ENCODE results near the gene DSP.

GRCh38 chr6:7526755-7527154 is 14.7 kb upstream of the DSP start:
- TF ChIP-seq CTCF (IDR thresholded peaks at IDR 0.05) (no peak), POLR2AphosphoS5 (IDR thresholded peaks at IDR 0.05; ENCODE audit: low read depth, low read length) (no peak), REST (IDR thresholded peaks at IDR 0.05; ENCODE audit: insufficient read depth in 1 of 2, low read depth in 2 of 2, low read length in 1 of 2) (no peak)

Data from Panc1 (cell line).